ENCODE data around the gene CD109.
A peak's percentile ranks its signal among the peaks of the same experiment; 100 is the strongest.

Gene CD109

GRCh38 chr6:73695619-73696421 is at the start of gene CD109:
Gene CD109 (plus strand): TSS chr6:73696203. CDS start chr6:73696216, 13 bp downstream.
- peak; percentile 73 for ATAC-seq
- 0 out of 2 replicates have a peak, but pooled peaks have one; percentile 35 for TF ChIP-seq TOX (CRISPR knock-in tag; IDR thresholded peaks at IDR 0.05; ENCODE audit: borderline replicate concordance)
- TF ChIP-seq OSR1 (CRISPR knock-in tag; IDR thresholded peaks at IDR 0.05), result 0 out of 2 replicates have a peak, but pooled peaks have one; percentile 71
- TF ChIP-seq, protein P1, sequence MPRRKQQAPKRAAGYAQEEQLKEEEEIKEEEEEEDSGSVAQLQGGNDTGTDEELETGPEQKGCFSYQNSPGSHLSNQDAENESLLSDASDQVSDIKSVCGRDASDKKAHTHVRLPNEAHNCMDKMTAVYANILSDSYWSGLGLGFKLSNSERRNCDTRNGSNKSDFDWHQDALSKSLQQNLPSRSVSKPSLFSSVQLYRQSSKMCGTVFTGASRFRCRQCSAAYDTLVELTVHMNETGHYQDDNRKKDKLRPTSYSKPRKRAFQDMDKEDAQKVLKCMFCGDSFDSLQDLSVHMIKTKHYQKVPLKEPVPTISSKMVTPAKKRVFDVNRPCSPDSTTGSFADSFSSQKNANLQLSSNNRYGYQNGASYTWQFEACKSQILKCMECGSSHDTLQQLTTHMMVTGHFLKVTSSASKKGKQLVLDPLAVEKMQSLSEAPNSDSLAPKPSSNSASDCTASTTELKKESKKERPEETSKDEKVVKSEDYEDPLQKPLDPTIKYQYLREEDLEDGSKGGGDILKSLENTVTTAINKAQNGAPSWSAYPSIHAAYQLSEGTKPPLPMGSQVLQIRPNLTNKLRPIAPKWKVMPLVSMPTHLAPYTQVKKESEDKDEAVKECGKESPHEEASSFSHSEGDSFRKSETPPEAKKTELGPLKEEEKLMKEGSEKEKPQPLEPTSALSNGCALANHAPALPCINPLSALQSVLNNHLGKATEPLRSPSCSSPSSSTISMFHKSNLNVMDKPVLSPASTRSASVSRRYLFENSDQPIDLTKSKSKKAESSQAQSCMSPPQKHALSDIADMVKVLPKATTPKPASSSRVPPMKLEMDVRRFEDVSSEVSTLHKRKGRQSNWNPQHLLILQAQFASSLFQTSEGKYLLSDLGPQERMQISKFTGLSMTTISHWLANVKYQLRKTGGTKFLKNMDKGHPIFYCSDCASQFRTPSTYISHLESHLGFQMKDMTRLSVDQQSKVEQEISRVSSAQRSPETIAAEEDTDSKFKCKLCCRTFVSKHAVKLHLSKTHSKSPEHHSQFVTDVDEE (CRISPR knock-in tag; IDR thresholded peaks at IDR 0.05), result no peak

DNA sequence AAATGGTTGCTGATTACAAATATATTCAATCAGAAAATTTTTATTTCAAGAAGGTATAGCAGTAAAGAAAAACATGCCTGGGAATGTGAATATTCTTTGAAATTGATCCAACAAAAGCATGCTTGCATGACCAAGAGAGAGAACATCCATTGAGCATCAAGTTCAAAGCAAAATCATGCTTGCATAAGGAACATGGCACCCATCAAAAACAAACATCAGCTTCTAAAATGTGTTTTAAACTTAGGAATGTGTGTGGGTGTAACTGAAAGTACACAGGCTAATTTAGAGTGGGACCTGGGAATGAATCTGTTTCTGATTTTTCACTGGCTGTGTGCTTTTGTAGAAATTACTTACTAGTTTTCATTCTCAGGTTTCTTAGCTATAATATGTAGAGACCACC is 47.8 kb upstream of the CD109 start:
- TF ChIP-seq TOX (CRISPR knock-in tag; IDR thresholded peaks at IDR 0.05; ENCODE audit: borderline replicate concordance), result no peak
- no peak for TF ChIP-seq ZNF565 (CRISPR knock-in tag; conservative IDR thresholded peaks at IDR 0.05; ENCODE audit: low read depth)
- no peak for TF ChIP-seq SNAI2 (CRISPR knock-in tag; IDR thresholded peaks at IDR 0.05)
- TF ChIP-seq ZFP30 (CRISPR knock-in tag; IDR thresholded peaks at IDR 0.05), result no peak
- no peak for TF ChIP-seq RARB (CRISPR knock-in tag; IDR thresholded peaks at IDR 0.05)
- no peak for TF ChIP-seq ESRRG (CRISPR knock-in tag; IDR thresholded peaks at IDR 0.05)
- TF ChIP-seq PPARA (CRISPR knock-in tag; IDR thresholded peaks at IDR 0.05; ENCODE audit: borderline replicate concordance), result no peak
- no peak for TF ChIP-seq ZNF70 (CRISPR knock-in tag; IDR thresholded peaks at IDR 0.05)

DNA sequence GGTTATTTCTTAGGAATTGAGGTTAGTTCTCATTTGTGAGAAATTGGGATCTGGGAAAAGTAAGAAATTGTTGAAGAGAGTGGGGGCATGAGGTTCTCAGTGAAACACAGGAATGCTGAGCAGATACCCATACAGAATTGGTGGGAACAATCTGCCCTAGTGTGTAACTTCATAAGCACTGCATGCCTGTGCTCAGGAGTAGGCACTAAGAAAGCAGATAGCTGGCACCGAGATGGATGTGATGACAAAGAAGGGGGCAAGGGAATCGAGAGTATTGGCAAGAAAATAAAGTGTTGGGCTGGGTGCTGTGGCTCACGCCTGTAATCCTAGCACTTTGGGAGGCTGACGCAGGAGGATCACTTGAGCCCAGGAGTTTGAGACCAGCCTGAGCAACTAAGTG is 46.2 kb upstream of the CD109 start:
- no peak for TF ChIP-seq ZFP30 (CRISPR knock-in tag; IDR thresholded peaks at IDR 0.05)
- no peak for TF ChIP-seq GLIS3 (CRISPR knock-in tag; IDR thresholded peaks at IDR 0.05)
- TF ChIP-seq, protein P2, sequence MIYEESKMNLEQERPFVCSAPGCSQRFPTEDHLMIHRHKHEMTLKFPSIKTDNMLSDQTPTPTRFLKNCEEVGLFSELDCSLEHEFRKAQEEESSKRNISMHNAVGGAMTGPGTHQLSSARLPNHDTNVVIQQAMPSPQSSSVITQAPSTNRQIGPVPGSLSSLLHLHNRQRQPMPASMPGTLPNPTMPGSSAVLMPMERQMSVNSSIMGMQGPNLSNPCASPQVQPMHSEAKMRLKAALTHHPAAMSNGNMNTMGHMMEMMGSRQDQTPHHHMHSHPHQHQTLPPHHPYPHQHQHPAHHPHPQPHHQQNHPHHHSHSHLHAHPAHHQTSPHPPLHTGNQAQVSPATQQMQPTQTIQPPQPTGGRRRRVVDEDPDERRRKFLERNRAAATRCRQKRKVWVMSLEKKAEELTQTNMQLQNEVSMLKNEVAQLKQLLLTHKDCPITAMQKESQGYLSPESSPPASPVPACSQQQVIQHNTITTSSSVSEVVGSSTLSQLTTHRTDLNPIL (CRISPR knock-in tag; IDR thresholded peaks at IDR 0.05; ENCODE audit: low read depth), result no peak
- no peak for TF ChIP-seq BACH2 (CRISPR knock-in tag; IDR thresholded peaks at IDR 0.05; ENCODE audit: borderline replicate concordance)
- no peak for TF ChIP-seq ISL1 (CRISPR knock-in tag; IDR thresholded peaks at IDR 0.05)
- TF ChIP-seq ARNTL (CRISPR knock-in tag; IDR thresholded peaks at IDR 0.05; ENCODE audit: borderline replicate concordance, low read depth), result no peak
- no peak for ATAC-seq

More for the DNA sequence above, 47.8 kb upstream of the CD109 start:
- no peak for ATAC-seq

- ATAC-seq, result peak; percentile 57
- no peak for TF ChIP-seq ZFP30 (CRISPR knock-in tag; IDR thresholded peaks at IDR 0.05)
- no peak for TF ChIP-seq ISL1 (CRISPR knock-in tag; IDR thresholded peaks at IDR 0.05)
- no peak for TF ChIP-seq ESRRG (CRISPR knock-in tag; IDR thresholded peaks at IDR 0.05)
- no peak for TF ChIP-seq ZNF8 (CRISPR knock-in tag; IDR thresholded peaks at IDR 0.05)
- TF ChIP-seq ZFP3 (CRISPR knock-in tag; IDR thresholded peaks at IDR 0.05), result no peak
These were observed 43.1 kb upstream of the CD109 start for GRCh38 chr6:73652637-73653570.

- TF ChIP-seq ZFP3 (CRISPR knock-in tag; IDR thresholded peaks at IDR 0.05), result no peak
- TF ChIP-seq TOX (CRISPR knock-in tag; IDR thresholded peaks at IDR 0.05; ENCODE audit: borderline replicate concordance), result no peak
- no peak for TF ChIP-seq ISL1 (CRISPR knock-in tag; IDR thresholded peaks at IDR 0.05)
- TF ChIP-seq BACH2 (CRISPR knock-in tag; IDR thresholded peaks at IDR 0.05; ENCODE audit: borderline replicate concordance), result no peak
- TF ChIP-seq, protein P1 (CRISPR knock-in tag; IDR thresholded peaks at IDR 0.05), result no peak; the same call in 1 of the 2 replicates
- TF ChIP-seq ZC3H10 (CRISPR knock-in tag; IDR thresholded peaks at IDR 0.05), result no peak
- no peak for TF ChIP-seq GLIS3 (CRISPR knock-in tag; IDR thresholded peaks at IDR 0.05)
- no peak for TF ChIP-seq ZFP30 (CRISPR knock-in tag; IDR thresholded peaks at IDR 0.05)
- TF ChIP-seq ZNF8 (CRISPR knock-in tag; IDR thresholded peaks at IDR 0.05), result no peak
- no peak for TF ChIP-seq OSR1 (CRISPR knock-in tag; IDR thresholded peaks at IDR 0.05)
- TF ChIP-seq ZNF565 (CRISPR knock-in tag; conservative IDR thresholded peaks at IDR 0.05; ENCODE audit: low read depth), result no peak
- no peak for TF ChIP-seq CSDC2 (CRISPR knock-in tag; IDR thresholded peaks at IDR 0.05)
- TF ChIP-seq ARNTL (CRISPR knock-in tag; IDR thresholded peaks at IDR 0.05; ENCODE audit: borderline replicate concordance, low read depth), result no peak
- TF ChIP-seq ZNF70 (CRISPR knock-in tag; IDR thresholded peaks at IDR 0.05), result no peak
- TF ChIP-seq ESRRG (CRISPR knock-in tag; IDR thresholded peaks at IDR 0.05), result no peak
- no peak for TF ChIP-seq TCF4 (CRISPR knock-in tag; IDR thresholded peaks at IDR 0.05; ENCODE audit: borderline replicate concordance)
- no peak for TF ChIP-seq SNAI2 (CRISPR knock-in tag; IDR thresholded peaks at IDR 0.05)
- ATAC-seq, result peak; percentile 98
These were observed 42.2 kb upstream of the CD109 start, which contains the start of gene SLC17A5 for GRCh38 chr6:73653571-73654424. Gene SLC17A5 (minus strand): TSS chr6:73653992. CDS start chr6:73653886, 106 bp downstream.

All from SK-N-SH treated with all-trans-retinoic acid at 6 μM for 48 hours (cell line).